Endothelial cell (in vitro differentiated cells): Measurements from ENCODE around the gene HNRNPA2B1. TPM values are rescaled to one million over a fixed set of nuclear protein-coding genes. Genes with fewer than 3 reads are reported as not detected.

Experiments
- DNase-seq: peaks from one replicate; pipeline ENCODE4 v3.0.0; 2021; ENCODE audit warnings: low spot score
- H3K27ac Mint-ChIP-seq: one replicate; pipeline ENCODE4 v1.8.0; 2021; ENCODE audit warnings: mixed read lengths, inconsistent platforms; ENCODE audit not compliant: unreplicated experiment
- H3K27me3 Mint-ChIP-seq: one replicate; pipeline ENCODE4 v1.8.0; 2021; ENCODE audit warnings: mild to moderate bottlenecking, moderate library complexity, mixed read lengths, inconsistent platforms; ENCODE audit not compliant: unreplicated experiment
- H3K36me3 Mint-ChIP-seq: one replicate; pipeline ENCODE4 v1.8.0; 2021; ENCODE audit warnings: mild to moderate bottlenecking, low read depth, mixed read lengths, inconsistent platforms; ENCODE audit not compliant: unreplicated experiment
- H3K4me1 Mint-ChIP-seq: one replicate; pipeline ENCODE4 v1.8.0; 2021; ENCODE audit warnings: mild to moderate bottlenecking, mixed read lengths, inconsistent platforms; ENCODE audit not compliant: unreplicated experiment
- H3K4me3 Mint-ChIP-seq: one replicate; pipeline ENCODE4 v1.8.0; 2021; ENCODE audit warnings: mild to moderate bottlenecking, mixed read lengths, inconsistent platforms; ENCODE audit not compliant: unreplicated experiment
- H3K9me3 Mint-ChIP-seq: one replicate; pipeline ENCODE4 v1.8.0; 2021; ENCODE audit warnings: mixed read lengths, inconsistent platforms; ENCODE audit not compliant: unreplicated experiment
- CTCF ChIP-seq: fragments of 200-600 bp; sonication (generic); IDR thresholded peaks from one replicate; pipeline ENCODE4 v1.5.0; 2021; ENCODE audit warnings: antibody characterized with exemption; ENCODE audit not compliant: unreplicated experiment
- total RNA-seq: library from RNA; stranded (reverse); fragmentation: NEBNext Ultra II Directional; extraction: Animal tissue kit (Norgen Biotek cat#: 25700); gene quantifications from one replicate; pipeline ENCODE4 v1.2.1, GENCODE V29; 2021; ENCODE audit not compliant: unreplicated experiment

HNRNPA2B1 gene
- total RNA-seq, 1 donor from 2014 or later, result 623 TPM

DNA sequence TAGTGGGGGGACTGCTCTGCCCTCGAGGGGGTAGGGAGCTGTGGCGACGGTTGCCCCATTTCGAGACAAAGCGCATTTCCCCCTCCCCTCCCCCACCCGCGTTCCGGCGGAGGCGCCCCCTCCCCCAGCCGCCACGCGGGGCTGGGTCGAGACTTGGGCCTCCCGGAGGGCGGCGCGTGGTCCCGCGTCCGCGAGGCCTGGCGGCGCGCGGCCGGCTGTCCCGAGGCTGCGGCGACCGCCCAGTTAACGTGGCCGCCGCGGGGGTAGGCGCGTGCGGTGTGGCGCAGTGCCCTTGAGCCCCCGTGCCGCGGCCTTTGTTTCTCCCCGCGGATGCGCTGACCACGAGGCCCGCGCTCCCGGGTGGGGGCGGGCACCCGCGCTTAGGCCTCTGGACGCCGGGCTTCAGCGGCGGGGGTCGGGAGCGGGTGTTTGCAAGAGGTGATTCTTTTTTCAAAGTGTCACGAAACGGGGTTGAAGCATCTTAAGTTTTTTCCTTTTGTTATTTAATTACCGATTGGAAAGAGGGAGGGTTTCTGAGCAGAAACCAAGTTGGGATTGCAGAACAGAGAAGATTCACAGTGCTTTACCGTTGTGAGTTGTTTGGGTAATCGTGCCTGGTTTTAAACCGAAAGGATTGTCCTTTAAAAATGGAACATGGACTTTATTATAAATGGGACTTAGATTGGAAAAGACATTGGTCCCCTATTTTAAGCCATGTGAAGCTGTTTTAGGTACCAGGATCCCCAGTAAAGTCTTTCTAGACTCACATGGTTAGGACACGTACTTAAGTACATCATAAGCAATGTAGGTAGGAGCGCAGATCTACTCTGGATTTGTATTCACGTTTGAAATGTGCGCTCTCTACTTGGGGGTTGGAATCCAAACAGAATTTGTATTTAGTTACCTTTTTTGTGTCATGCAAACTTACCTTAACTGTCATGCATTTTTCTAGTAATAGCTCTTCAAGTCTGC, 1.8 kb upstream of the HNRNPA2B1 start:
- Mint-ChIP-seq H3K27me3 (peaks cover 26% of the 10 kb centered on the region), H3K36me3 (peaks cover 46% of the 10 kb centered on the region), H3K4me1 (peaks cover 45% of the 10 kb centered on the region), H3K9me3 (no peaks in the 10 kb centered on the region), H3K27ac (peak overlapping the region; percentile 89), H3K4me3 (peak overlapping the region; percentile 93)
- TF ChIP-seq CTCF, result no peak
- peak; percentile 64 for DNase-seq

DNA sequence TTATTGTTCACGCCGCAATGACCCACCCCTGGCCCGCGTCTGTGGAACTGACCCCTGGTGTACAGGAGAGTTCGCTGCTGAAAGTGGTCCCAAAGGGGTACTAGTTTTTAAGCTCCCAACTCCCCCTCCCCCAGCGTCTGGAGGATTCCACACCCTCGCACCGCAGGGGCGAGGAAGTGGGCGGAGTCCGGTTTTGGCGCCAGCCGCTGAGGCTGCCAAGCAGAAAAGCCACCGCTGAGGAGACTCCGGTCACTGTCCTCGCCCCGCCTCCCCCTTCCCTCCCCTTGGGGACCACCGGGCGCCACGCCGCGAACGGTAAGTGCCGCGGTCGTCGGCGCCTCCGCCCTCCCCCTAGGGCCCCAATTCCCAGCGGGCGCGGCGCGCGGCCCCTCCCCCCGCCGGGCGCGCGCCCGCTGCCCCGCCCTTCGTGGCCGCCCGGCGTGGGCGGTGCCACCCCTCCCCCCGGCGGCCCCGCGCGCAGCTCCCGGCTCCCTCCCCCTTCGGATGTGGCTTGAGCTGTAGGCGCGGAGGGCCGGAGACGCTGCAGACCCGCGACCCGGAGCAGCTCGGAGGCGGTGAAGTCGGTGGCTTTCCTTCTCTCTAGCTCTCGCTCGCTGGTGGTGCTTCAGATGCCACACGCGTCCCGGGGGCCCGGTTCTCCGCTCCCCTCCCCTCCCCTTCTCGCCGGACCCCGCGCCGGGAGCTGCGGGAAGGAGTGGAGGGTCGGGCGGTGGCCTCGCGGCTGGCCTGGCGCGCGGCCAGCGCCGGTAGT, 887 bp upstream of the HNRNPA2B1 start, which contains the start of gene CBX3:
Gene CBX3 (plus strand): TSS at position 499 of the 772 bp plus-strand sequence. CDS start 1,254 bp downstream, outside the sequence.
- no peak for TF ChIP-seq CTCF
- Mint-ChIP-seq H3K4me3 (peak within 1 kb of the TSS; percentile 100), H3K4me1 (peaks cover 52% of the 10 kb centered on the region), H3K9me3 (no peaks in the 10 kb centered on the region), H3K27ac (peak within 1 kb of the TSS; percentile 100), H3K27me3 (peaks cover 27% of the 10 kb centered on the region), H3K36me3 (peaks cover 48% of the 10 kb centered on the region)
- DNase-seq, result peak; percentile 82

GRCh38 chr7:26200038-26200443, 505 bp downstream of the HNRNPA2B1 start:
- no peak for TF ChIP-seq CTCF
- Mint-ChIP-seq H3K4me3 (peak overlapping the region; percentile 100), H3K36me3 (peaks cover 57% of the 10 kb centered on the region), H3K4me1 (peaks cover 56% of the 10 kb centered on the region), H3K27me3 (peaks cover 27% of the 10 kb centered on the region), H3K9me3 (no peaks in the 10 kb centered on the region), H3K27ac (peak overlapping the region; percentile 100)
- DNase-seq, result peak; percentile 65

DNA sequence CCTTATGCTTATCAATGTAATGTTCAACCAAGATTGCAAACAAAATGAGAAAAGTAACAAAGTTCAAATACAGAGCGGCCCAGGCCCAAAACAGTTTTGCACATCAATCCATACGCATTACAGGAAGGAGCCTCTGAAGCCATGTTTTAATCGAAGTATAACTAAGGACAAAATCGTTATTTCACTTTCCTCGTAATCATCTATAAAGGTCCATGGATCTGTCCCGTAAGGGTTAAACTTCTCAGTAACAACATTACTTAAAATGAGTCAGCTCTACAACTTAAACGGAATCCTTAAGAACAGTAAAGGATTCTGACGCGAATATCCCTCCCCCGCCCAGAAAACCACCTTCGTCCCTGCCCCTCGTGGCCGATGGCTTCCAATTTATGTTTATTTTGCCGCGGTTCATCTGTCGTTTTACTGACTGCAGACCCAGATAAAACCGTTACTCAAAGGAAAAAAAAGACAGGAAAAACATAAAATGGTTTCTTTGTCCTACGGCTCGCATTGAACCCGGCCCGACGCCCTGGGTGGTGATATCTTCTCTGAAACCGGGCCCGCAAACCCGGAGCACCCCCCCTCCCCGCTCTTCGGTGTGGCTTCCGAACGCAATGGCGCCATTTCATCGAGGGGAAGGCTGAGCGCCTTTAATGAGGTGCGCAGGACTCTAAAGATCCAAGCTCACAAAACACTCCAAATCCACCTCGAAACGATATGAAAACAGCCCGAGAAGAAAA, 1.1 kb downstream of the HNRNPA2B1 start:
- H3K9me3 Mint-ChIP-seq, result no peaks in the 10 kb centered on the region
- H3K27ac Mint-ChIP-seq, result peak overlapping the region; percentile 100
- peaks cover 26% of the 10 kb centered on the region for H3K27me3 Mint-ChIP-seq
- DNase-seq, result peak; percentile 34
- no peak for TF ChIP-seq CTCF
- peak overlapping the region; percentile 100 for H3K4me3 Mint-ChIP-seq
- peaks cover 58% of the 10 kb centered on the region for H3K36me3 Mint-ChIP-seq
- peaks cover 54% of the 10 kb centered on the region for H3K4me1 Mint-ChIP-seq
